ENCODE results near the gene OR2A2.

Gene OR2A2

GRCh38 chr7:144142187-144142586, 32.8 kb downstream of the OR2A2 start:
- DNase-seq = no peak

GRCh38 chr7:144144426-144144825, 35.0 kb downstream of the OR2A2 start:
- DNase-seq = no peak

GRCh38 chr7:144148224-144148827, 38.9 kb downstream of the OR2A2 start:
- no peak for DNase-seq

- DNase-seq = no peak
Measured at GRCh38 chr7:144158861-144159260, 49.5 kb downstream of the OR2A2 start.
